WTC11 (cell line): ENCODE results near the gene BBS1. TPM values are rescaled to one million over a fixed set of nuclear protein-coding genes. Genes with fewer than 3 reads are reported as not detected.

Experiments
- ATAC-seq: fragments of 200-7000 bp; cut with Tn5 transposase; 2 replicates; pipeline ENCODE4 v1.10.0; 2021; ENCODE audit warnings: mild to moderate bottlenecking, moderate library complexity
- CTCF ChIA-PET: fragments of 300-600 bp; sonication (Branson Sonifier 250); formaldehyde crosslinking; loops from one replicate; lab custom pipeline; 2021; ENCODE audit warnings: antibody characterized with exemption; lab: Charles Lee
- POLR2A ChIA-PET: fragments of 350-600 bp; sonication (Branson Sonifier 250); formaldehyde crosslinking; loops from one replicate; lab custom pipeline; 2021; ENCODE audit warnings: antibody characterized with exemption; lab: Charles Lee
- DNase-seq: peaks from one replicate; pipeline ENCODE4 v3.0.0; 2021; ENCODE audit warnings: low spot score
- H3K27ac Mint-ChIP-seq: 2 replicates; pipeline ENCODE4 v1.8.0; 2021; ENCODE audit warnings: mixed read lengths
- H3K27me3 Mint-ChIP-seq: 2 replicates; pipeline ENCODE4 v1.8.0; 2021; ENCODE audit warnings: low read depth, mild to moderate bottlenecking, moderate library complexity, mixed read lengths
- H3K36me3 Mint-ChIP-seq: 2 replicates; pipeline ENCODE4 v1.8.0; 2021; ENCODE audit warnings: mixed read lengths
- H3K4me1 Mint-ChIP-seq: 2 replicates; pipeline ENCODE4 v1.8.0; 2022; ENCODE audit warnings: mixed read lengths
- H3K4me3 Mint-ChIP-seq: 2 replicates; pipeline ENCODE4 v1.8.0; 2021; ENCODE audit warnings: mild to moderate bottlenecking, moderate library complexity, mixed read lengths
- H3K9me3 Mint-ChIP-seq: 2 replicates; pipeline ENCODE4 v1.8.0; 2021; ENCODE audit warnings: mixed read lengths
- ELF4 ChIP-seq: sonication (generic); formaldehyde crosslinking; IDR thresholded peaks from 2 replicates; pipeline ENCODE4 v1.8.1; 2022; ENCODE audit warnings: low read depth, mild to moderate bottlenecking, moderate library complexity, missing genetic modification reagents
- ETV6 ChIP-seq: sonication (generic); formaldehyde crosslinking; IDR thresholded peaks from 2 replicates; pipeline ENCODE4 v1.8.1; 2022; ENCODE audit warnings: mild to moderate bottlenecking, missing genetic modification reagents
- FOXJ3 ChIP-seq: sonication (generic); formaldehyde crosslinking; IDR thresholded peaks from 2 replicates; pipeline ENCODE4 v1.9.0; 2021; ENCODE audit warnings: missing genetic modification reagents, mild to moderate bottlenecking, borderline replicate concordance
- FOXK1 ChIP-seq: sonication (generic); formaldehyde crosslinking; IDR thresholded peaks from 2 replicates; pipeline ENCODE4 v1.8.0; 2022; ENCODE audit warnings: mild to moderate bottlenecking, moderate library complexity, missing genetic modification reagents
- HMGXB4 ChIP-seq: sonication (generic); formaldehyde crosslinking; IDR thresholded peaks from 2 replicates; pipeline ENCODE4 v1.8.1; 2023; ENCODE audit warnings: mild to moderate bottlenecking, moderate library complexity, missing genetic modification reagents
- JAZF1 ChIP-seq: fragments of 250-450 bp; sonication (Bioruptor Pico); IDR thresholded peaks from 2 replicates; pipeline ENCODE4 v1.9.0; 2021; ENCODE audit warnings: moderate library complexity, mild to moderate bottlenecking, inconsistent platforms
- MXD4 ChIP-seq: fragments of 250-450 bp; sonication (Bioruptor Pico); IDR thresholded peaks from 2 replicates; pipeline ENCODE4 v1.8.0; 2021; ENCODE audit warnings: mild to moderate bottlenecking, moderate library complexity, borderline replicate concordance
- RORB ChIP-seq: fragments of 250-450 bp; sonication (Bioruptor Pico); IDR thresholded peaks from 2 replicates; pipeline ENCODE4 v1.9.0; 2021; ENCODE audit warnings: mild to moderate bottlenecking
- SP1 ChIP-seq: sonication (generic); formaldehyde crosslinking; conservative IDR thresholded peaks from 2 replicates; pipeline ENCODE4 v1.8.1; 2022; ENCODE audit warnings: missing genetic modification reagents
- TCF7 ChIP-seq: sonication (generic); formaldehyde crosslinking; IDR thresholded peaks from 2 replicates; pipeline ENCODE4 v1.8.0; 2022; ENCODE audit warnings: mild to moderate bottlenecking, low read depth, missing genetic modification reagents, moderate library complexity
- ZBTB21 ChIP-seq: sonication (generic); formaldehyde crosslinking; IDR thresholded peaks from 2 replicates; pipeline ENCODE4 v1.8.1; 2023; ENCODE audit warnings: mild to moderate bottlenecking, missing genetic modification reagents, borderline replicate concordance
- ZNF281 ChIP-seq: sonication (generic); formaldehyde crosslinking; IDR thresholded peaks from 2 replicates; pipeline ENCODE4 v1.8.0; 2023; ENCODE audit warnings: mild to moderate bottlenecking, missing genetic modification reagents
- ZNF671 ChIP-seq: fragments of 250-450 bp; sonication (Bioruptor Pico); IDR thresholded peaks from 2 replicates; pipeline ENCODE4 v1.8.0; 2021; ENCODE audit warnings: mild to moderate bottlenecking
- total RNA-seq: library from RNA; stranded (reverse); gene quantifications from 3 replicates; pipeline ENCODE4 v1.2.3, GENCODE V29; 2021

BBS1 gene
- total RNA-seq, 1 experiment from 2014 or later = 26.8 TPM

- TF ChIP-seq TCF7 (CRISPR knock-in tag) (no peak), ETV6 (CRISPR knock-in tag) (peak; percentile 70; the same call in 1 of the 2 replicates), MXD4 (no peak), SP1 (peak; percentile 57)
- TF ChIP-seq, all 79 proteins: peak for 8
These were observed 44.0 kb upstream of the BBS1 start, which contains the start of gene PELI3 (continued) for GRCh38 chr11:66466225-66467033.

- H3K27ac Mint-ChIP-seq = no peak overlapping the region
- no peaks in the 10 kb centered on the region; the same call in 1 of the 2 replicates for H3K27me3 Mint-ChIP-seq
- peak overlapping the region; percentile 83 for H3K4me3 Mint-ChIP-seq
- TF ChIP-seq ZNF281 (CRISPR knock-in tag) (no peak), FOXK1 (CRISPR knock-in tag) (no peak), HMGXB4 (CRISPR knock-in tag) (peak; percentile 51; the same call in 1 of the 2 replicates)
- TF ChIP-seq, all 79 proteins: peak for 1
- POLR2A ChIA-PET = interaction anchor here (0.5 to 3.5 kb wide), 6 partner anchors 13 to 1375 kb away, joined by 3 to 22 read pairs (median 6); partner anchors contain the start of genes DPP3, MRPL11, RBM4B and YIF1A
- DNase-seq = peak; percentile 57
- Mint-ChIP-seq H3K9me3 (peaks cover 16% of the 10 kb centered on the region), H3K4me1 (peaks cover 41% of the 10 kb centered on the region), H3K36me3 (peaks cover 12% of the 10 kb centered on the region; the same call in 1 of the 2 replicates)
- peak; percentile 6 for ATAC-seq
- CTCF ChIA-PET = interaction anchor here (0.5 to 3.5 kb wide), 24 partner anchors 9 to 492 kb away, joined by 3 to 52 read pairs (median 6); partner anchors contain the start of genes CCDC87, CCS, DPP3 and MRPL11
These were observed 43.3 kb upstream of the BBS1 start for GRCh38 chr11:66467034-66467659.

- ATAC-seq (no peak), DNase-seq (no peak)
- ChIA-PET CTCF (interaction anchor here (1.8 to 3.5 kb wide), 5 partner anchors 12 to 210 kb away, joined by 5 to 52 read pairs (median 20); partner anchors contain the start of genes DPP3, MRPL11 and RBM4B), POLR2A (interaction anchor here (3.5 kb wide), 1 partner anchor 12 kb away, joined by 22 read pairs; the partner anchor contains the start of gene DPP3)
- Mint-ChIP-seq H3K4me1 (peaks cover 41% of the 10 kb centered on the region), H3K9me3 (peaks cover 10% of the 10 kb centered on the region), H3K27ac (no peak overlapping the region), H3K36me3 (peaks cover 7% of the 10 kb centered on the region; the same call in 1 of the 2 replicates), H3K4me3 (peak overlapping the region; percentile 83), H3K27me3 (no peaks in the 10 kb centered on the region; the same call in 1 of the 2 replicates)
- TF ChIP-seq ELF4 (CRISPR knock-in tag) (no peak), RORB (CRISPR knock-in tag) (no peak), ZBTB21 (CRISPR knock-in tag) (no peak)
These were observed 42.7 kb upstream of the BBS1 start for GRCh38 chr11:66467756-66468155.

- ChIA-PET CTCF (interaction anchor here (0.7 to 2.9 kb wide), 8 partner anchors 10 to 210 kb away, joined by 3 to 13 read pairs (median 6); partner anchors contain the start of genes DPP3 and MRPL11), POLR2A (interaction anchor here (2.8 kb wide), 1 partner anchor 11 kb away, joined by 8 read pairs; the partner anchor contains the start of gene DPP3)
- Mint-ChIP-seq H3K36me3 (0 out of 2 replicates have a peak, but pooled peaks cover under 1% of the 10 kb centered on the region), H3K4me3 (peak overlapping the region; percentile 83), H3K27ac (no peak overlapping the region), H3K9me3 (peaks cover under 1% of the 10 kb centered on the region; the same call in 1 of the 2 replicates), H3K4me1 (peaks cover 41% of the 10 kb centered on the region), H3K27me3 (no peaks in the 10 kb centered on the region; the same call in 1 of the 2 replicates)
- TF ChIP-seq JAZF1 (CRISPR knock-in tag) (no peak), ZNF281 (CRISPR knock-in tag) (no peak), ZNF671 (no peak), FOXJ3 (no peak), RORB (CRISPR knock-in tag) (no peak)
- no peak for ATAC-seq
- DNase-seq = no peak
These were observed 41.7 kb upstream of the BBS1 start for GRCh38 chr11:66468691-66469090.
